ENCODE measurements around the gene FOXA2. TPM values are rescaled to one million over a fixed set of nuclear protein-coding genes. Genes with fewer than 3 reads are reported as not detected.

Gene FOXA2
- total RNA-seq, 2 experiments from 2014 or later: not detected

DNA sequence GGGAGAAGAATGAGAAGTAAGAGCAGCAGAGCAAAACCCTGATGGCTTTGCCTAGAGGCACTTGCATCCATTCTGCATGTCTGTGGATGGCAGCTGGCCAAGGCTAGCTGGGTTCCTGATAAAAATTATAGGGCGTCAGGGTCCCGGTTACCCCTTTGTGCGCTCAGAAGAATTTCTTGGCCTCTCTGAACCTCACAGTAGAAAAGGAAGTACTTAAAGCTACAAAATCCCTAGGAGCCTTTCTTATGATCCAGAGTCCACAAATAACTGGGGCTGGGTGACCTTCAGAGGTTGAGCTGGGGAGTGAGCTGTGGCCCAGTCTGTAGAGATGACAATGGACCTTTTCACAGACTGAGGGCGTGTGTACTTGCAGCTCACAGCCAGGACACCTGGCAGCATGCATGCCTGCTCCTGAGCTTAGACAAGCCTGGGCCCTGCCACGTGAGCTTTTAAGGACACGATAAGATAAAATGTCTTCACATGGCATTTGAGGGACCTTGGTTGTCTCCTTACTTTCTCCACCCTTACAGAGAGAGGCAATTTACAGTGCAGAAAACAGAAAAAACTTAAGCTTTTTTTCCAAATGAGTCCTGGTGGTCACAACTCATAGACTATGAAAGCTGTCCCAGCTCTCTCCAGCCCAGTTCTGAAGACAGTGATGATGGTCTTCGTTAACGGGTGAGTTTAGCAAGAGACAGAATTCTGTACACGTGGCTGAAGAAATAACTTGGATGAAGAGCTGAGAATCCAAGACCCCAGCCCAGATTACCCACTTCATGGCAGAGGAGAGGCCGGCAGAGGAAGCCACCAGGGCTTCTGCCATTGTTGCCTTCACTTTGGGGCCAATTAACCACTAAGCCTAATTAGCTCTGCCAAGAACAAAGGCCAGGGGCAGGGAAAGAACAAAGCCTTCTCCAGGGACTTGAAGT is 50.3 kb downstream of the FOXA2 start:
- no peak overlapping the region for H3K27ac Mint-ChIP-seq
- H3K27me3 Mint-ChIP-seq: no peaks in the 10 kb centered on the region
- DNase-seq: no peak
- H3K9me3 Mint-ChIP-seq: peaks cover 5% of the 10 kb centered on the region
- CTCF ChIA-PET: no interaction called here
- H3K4me1 Mint-ChIP-seq: no peaks in the 10 kb centered on the region
- POLR2A ChIA-PET: no interaction called here
- no peaks in the 10 kb centered on the region for H3K36me3 Mint-ChIP-seq (ENCODE audit: low read depth)
- no peak overlapping the region for H3K4me3 Mint-ChIP-seq

DNA sequence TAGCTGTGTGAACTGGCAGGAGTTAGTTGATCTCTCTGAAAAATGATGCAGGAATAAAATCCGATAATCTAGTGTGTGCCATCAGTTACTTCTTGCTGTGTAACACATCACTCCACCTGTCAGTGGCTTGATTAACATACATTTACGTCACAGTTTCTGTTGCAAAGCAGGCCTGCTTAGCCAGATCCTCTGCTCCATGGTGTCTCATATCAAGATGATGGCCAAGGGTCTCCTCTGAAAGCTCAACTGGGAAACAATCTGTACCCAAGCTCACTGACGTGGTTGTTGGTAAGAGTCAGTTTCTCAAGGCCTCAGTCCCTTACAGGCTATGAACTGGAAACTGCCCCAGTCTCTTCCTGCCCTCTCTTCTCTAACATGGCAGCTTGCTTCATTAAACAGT is 51.8 kb downstream of the FOXA2 start:
- H3K27me3 Mint-ChIP-seq: no peaks in the 10 kb centered on the region
- DNase-seq: no peak
- H3K4me3 Mint-ChIP-seq: no peak overlapping the region
- peaks cover 5% of the 10 kb centered on the region for H3K9me3 Mint-ChIP-seq
- ChIA-PET CTCF (no interaction called here), POLR2A (no interaction called here)
- H3K4me1 Mint-ChIP-seq: no peaks in the 10 kb centered on the region
- no peak overlapping the region for H3K27ac Mint-ChIP-seq
- H3K36me3 Mint-ChIP-seq (ENCODE audit: low read depth): no peaks in the 10 kb centered on the region

DNA sequence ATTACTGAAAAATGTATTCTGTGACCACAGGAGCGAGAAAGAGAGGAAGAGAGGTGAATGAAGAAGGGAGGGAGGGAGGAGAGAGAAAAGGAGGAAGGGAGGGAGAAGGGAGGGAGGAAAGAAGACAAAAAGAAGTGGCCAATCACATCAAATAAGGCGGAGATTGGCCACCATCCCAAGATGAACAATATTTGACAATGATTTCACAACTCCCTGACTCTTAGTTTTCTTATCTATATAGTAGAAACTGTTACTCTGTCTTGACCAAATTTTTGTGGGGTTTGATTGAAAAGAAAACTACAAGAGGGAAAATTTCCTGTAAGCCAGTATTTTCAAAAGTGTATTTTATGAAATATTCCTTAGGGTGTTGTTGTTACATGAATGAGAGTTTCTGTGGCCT is 52.6 kb downstream of the FOXA2 start:
- no peak overlapping the region for H3K4me3 Mint-ChIP-seq
- ChIA-PET CTCF (no interaction called here), POLR2A (no interaction called here)
- H3K9me3 Mint-ChIP-seq: peaks cover 5% of the 10 kb centered on the region
- no peaks in the 10 kb centered on the region for H3K36me3 Mint-ChIP-seq (ENCODE audit: low read depth)
- H3K27me3 Mint-ChIP-seq: no peaks in the 10 kb centered on the region
- no peak overlapping the region for H3K27ac Mint-ChIP-seq
- no peak for DNase-seq
- H3K4me1 Mint-ChIP-seq: no peaks in the 10 kb centered on the region

DNA sequence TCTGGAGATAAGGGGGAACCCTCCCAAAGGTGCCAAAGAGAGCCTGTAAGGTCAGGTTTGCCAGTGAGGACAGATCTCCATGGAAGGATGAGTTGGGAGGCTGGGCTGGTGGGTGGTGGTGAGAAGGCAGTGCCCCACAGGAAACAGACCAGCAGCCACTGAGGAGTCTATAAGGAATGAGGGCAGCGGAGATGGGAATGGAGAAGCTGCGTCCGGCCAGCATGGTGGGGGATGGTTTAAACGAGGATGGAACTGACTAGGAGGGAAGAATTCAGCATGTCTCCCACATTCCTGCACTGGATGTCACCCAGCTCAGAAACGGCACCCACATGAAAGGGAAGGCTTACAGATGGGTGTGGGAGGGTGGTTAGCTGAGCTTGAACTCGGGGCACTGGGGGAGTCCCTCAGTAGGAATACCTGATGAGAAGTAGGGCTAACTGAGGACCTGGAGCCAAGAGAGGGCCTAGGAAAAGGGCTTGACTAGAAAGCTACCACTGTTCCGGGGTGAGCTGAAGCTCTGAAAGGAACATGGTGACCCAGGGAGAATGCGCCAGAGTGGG is 53.2 kb downstream of the FOXA2 start:
- peaks cover 3% of the 10 kb centered on the region for H3K9me3 Mint-ChIP-seq
- no peaks in the 10 kb centered on the region for H3K4me1 Mint-ChIP-seq
- CTCF ChIA-PET: no interaction called here
- H3K36me3 Mint-ChIP-seq (ENCODE audit: low read depth): no peaks in the 10 kb centered on the region
- no peak overlapping the region for H3K27ac Mint-ChIP-seq
- POLR2A ChIA-PET: no interaction called here
- no peaks in the 10 kb centered on the region for H3K27me3 Mint-ChIP-seq
- no peak overlapping the region for H3K4me3 Mint-ChIP-seq
- no peak for DNase-seq

Measured in activated CD4-positive, alpha-beta T cell treated with anti-CD3 and anti-CD28 coated beads, Interleukin-2, amount 10 ng/mL, durations not matched to agents 7 days and 5 days (primary cell).